CD4-positive, alpha-beta memory T cell (primary cell): ENCODE measurements around the gene AQP5. TPM values are rescaled to one million over a fixed set of nuclear protein-coding genes. Genes with fewer than 3 reads are reported as not detected.

Experiments
- CTCF ChIA-PET: fragments of 350-600 bp; sonication (Branson Sonifier 250); formaldehyde crosslinking; loops from one replicate; lab custom pipeline; 2021; ENCODE audit warnings: inconsistent platforms; ENCODE audit not compliant: partially characterized antibody; lab: Charles Lee
- POLR2A ChIA-PET: fragments of 350-600 bp; sonication (Branson Sonifier 250); formaldehyde crosslinking; loops from one replicate; lab custom pipeline; 2021; ENCODE audit not compliant: partially characterized antibody; lab: Charles Lee
- DNase-seq, 5 donors: peaks; one replicate each; pipeline versions ENCODE4 v3.0.0 to v3.0.0-alpha.2; 2020 to 2022; ENCODE audit warnings: mixed read lengths in 1 of 5
- H3K27ac ChIP-seq: one replicate; pipeline ENCODE4 v1.7.0; 2013; ENCODE audit warnings: low read depth, low read length
- H3K27me3 ChIP-seq: 2 replicates; pipeline ENCODE4 v1.7.0; 2013; ENCODE audit warnings: mild to moderate bottlenecking, low read length, moderate library complexity; ENCODE audit not compliant: insufficient read depth
- H3K36me3 ChIP-seq: 2 replicates; pipeline ENCODE4 v1.7.0; 2013; ENCODE audit warnings: mild to moderate bottlenecking, low read length, moderate library complexity; ENCODE audit not compliant: insufficient read depth
- H3K4me1 ChIP-seq: 2 replicates; pipeline ENCODE4 v1.7.0; 2013; ENCODE audit warnings: mild to moderate bottlenecking, low read length, moderate library complexity; ENCODE audit not compliant: insufficient read depth
- H3K4me3 ChIP-seq, 2 donors: one replicate each; pipeline ENCODE4 v1.7.0; 2013; ENCODE audit warnings: low read length in 2 of 2, mild to moderate bottlenecking in 1 of 2
- H3K9me3 ChIP-seq, 2 donors: one replicate each; pipeline ENCODE4 v1.7.0; 2013; ENCODE audit warnings: low read length in 2 of 2, control low read depth in 1 of 2; ENCODE audit not compliant: control insufficient read depth in 1 of 2
- H3K27ac Mint-ChIP-seq, 7 donors: one replicate each; pipeline ENCODE4 v1.8.0; 2020 to 2021; ENCODE audit warnings: mixed read lengths in 7 of 7, mild to moderate bottlenecking in 6 of 7, inconsistent platforms in 3 of 7, moderate library complexity in 3 of 7
- H3K27me3 Mint-ChIP-seq, 2 donors: one replicate each; pipeline ENCODE4 v1.8.0; 2020 to 2021; ENCODE audit warnings: mixed read lengths in 2 of 2
- H3K36me3 Mint-ChIP-seq, 2 donors: one replicate each; pipeline ENCODE4 v1.8.0; 2020 to 2021; ENCODE audit warnings: mixed read lengths in 2 of 2, inconsistent platforms in 1 of 2, mild to moderate bottlenecking in 1 of 2
- H3K4me1 Mint-ChIP-seq, 4 donors: one replicate each; pipeline ENCODE4 v1.8.0; 2020 to 2021; ENCODE audit warnings: mixed read lengths in 4 of 4, mild to moderate bottlenecking in 1 of 4
- H3K4me3 Mint-ChIP-seq, 8 donors: one replicate each; pipeline ENCODE4 v1.8.0; 2020 to 2021; ENCODE audit warnings: mixed read lengths in 8 of 8, mild to moderate bottlenecking in 7 of 8, moderate library complexity in 6 of 8, inconsistent platforms in 3 of 8
- H3K9me3 Mint-ChIP-seq, 8 donors: one replicate each; pipeline ENCODE4 v1.8.0; 2020 to 2021; ENCODE audit warnings: mixed read lengths in 8 of 8, mild to moderate bottlenecking in 5 of 8, inconsistent platforms in 3 of 8, moderate library complexity in 1 of 8
- intact Hi-C: fragments of 100-400 bp; cut with micrococcal nuclease; formaldehyde crosslinking; loops from one replicate; pipeline ENCODE4 v1.15.1; 2023
- polyA plus RNA-seq, 2 donors: library from polyadenylated mRNA; unstranded; fragments of 300-500 nt; fragmentation: Illumina TruSeq; gene quantifications; one replicate each; pipeline ENCODE4 v1.2.3, GENCODE V29; 2021
- total RNA-seq, 2 experiments: library from RNA; stranded (reverse); gene quantifications; one replicate each; pipeline ENCODE4 v1.2.3, GENCODE V29; 2021

The AQP5 gene
- total and polyA plus RNA-seq, 4 experiments from 2014 or later = not detected

GRCh38 chr12:50006280-50006679 lies 44.6 kb downstream of the AQP5 start:
- DNase-seq = no peak
- ChIA-PET POLR2A (interaction anchor here (1.5 to 2.5 kb wide), 2 partner anchors 13 to 20 kb away, joined by 3 to 10 read pairs; partner anchors contain the start of gene RACGAP1), CTCF (interaction anchor here (0.7 to 1.8 kb wide), 7 partner anchors 10 to 61 kb away, joined by 3 to 5 read pairs (median 3); no protein-coding TSS in a partner anchor)
- Mint-ChIP-seq H3K27ac (peak overlapping the region; percentile 19 to 74 (median 44)), H3K4me1 (peaks cover 4 to 23% (median 14%) of the 10 kb centered on the region in 4 donors), H3K27me3 (no peaks in the 10 kb centered on the region), H3K4me3 (peak overlapping the region in 2 of 8 donors; percentile 10 to 43), H3K36me3 (peaks cover 13 to 28% of the 10 kb centered on the region in 2 donors), H3K9me3 (no peaks in the 10 kb centered on the region)
- Histone ChIP-seq H3K4me1 (peaks cover 4% of the 10 kb centered on the region), H3K36me3 (no peaks in the 10 kb centered on the region), H3K27me3 (no peaks in the 10 kb centered on the region), H3K9me3 (no peaks in the 10 kb centered on the region), H3K27ac (no peak overlapping the region), H3K4me3 (no peak overlapping the region)
- intact Hi-C loops = no loop called here

GRCh38 chr12:50006754-50007442 lies 45.2 kb downstream of the AQP5 start:
- CTCF ChIA-PET = interaction anchor here (0.7 to 1.8 kb wide), 8 partner anchors 9 to 61 kb away, joined by 3 to 5 read pairs (median 3); no protein-coding TSS in a partner anchor
- Histone ChIP-seq H3K27ac (no peak overlapping the region), H3K9me3 (no peaks in the 10 kb centered on the region), H3K36me3 (no peaks in the 10 kb centered on the region), H3K4me3 (no peak overlapping the region), H3K27me3 (no peaks in the 10 kb centered on the region), H3K4me1 (peaks cover 4% of the 10 kb centered on the region)
- H3K36me3 Mint-ChIP-seq = peaks cover 13 to 25% of the 10 kb centered on the region in 2 donors
- peaks cover 4 to 23% (median 14%) of the 10 kb centered on the region in 4 donors for H3K4me1 Mint-ChIP-seq
- H3K27ac Mint-ChIP-seq = peak overlapping the region in 6 of 7 donors; percentile 5 to 77 (median 66)
- peak overlapping the region in 3 of 8 donors; percentile 9 to 44 (median 10) for H3K4me3 Mint-ChIP-seq
- POLR2A ChIA-PET = interaction anchor here (1.5 to 2.5 kb wide), 2 partner anchors 14 to 19 kb away, joined by 3 to 10 read pairs; partner anchors contain the start of gene RACGAP1
- no peak for DNase-seq
- no peaks in the 10 kb centered on the region for H3K9me3 Mint-ChIP-seq
- intact Hi-C loops = no loop called here
- H3K27me3 Mint-ChIP-seq = no peaks in the 10 kb centered on the region

- intact Hi-C loops = no loop called here
- Histone ChIP-seq H3K27ac (no peak overlapping the region), H3K4me1 (peaks cover 12% of the 10 kb centered on the region), H3K4me3 (no peak overlapping the region), H3K27me3 (no peaks in the 10 kb centered on the region), H3K36me3 (no peaks in the 10 kb centered on the region), H3K9me3 (no peaks in the 10 kb centered on the region)
- peak overlapping the region in 5 of 7 donors; percentile 30 to 67 (median 60) for H3K27ac Mint-ChIP-seq
- peaks cover 6 to 13% (median 9%) of the 10 kb centered on the region in 4 donors for H3K4me1 Mint-ChIP-seq
- DNase-seq = no peak
- ChIA-PET CTCF (interaction anchor here (0.6 to 0.8 kb wide), 3 partner anchors 29 to 57 kb away, joined by 3 to 4 read pairs (median 3); no protein-coding TSS in a partner anchor), POLR2A (interaction anchor here (1.2 kb wide), 1 partner anchor 12 kb away, joined by 3 read pairs; the partner anchor contains the start of gene RACGAP1)
- no peaks in the 10 kb centered on the region for H3K9me3 Mint-ChIP-seq
- H3K4me3 Mint-ChIP-seq = no peak overlapping the region
- H3K36me3 Mint-ChIP-seq = peaks cover 7 to 14% of the 10 kb centered on the region in 2 donors
- H3K27me3 Mint-ChIP-seq = no peaks in the 10 kb centered on the region
Observed at GRCh38 chr12:50013361-50014147, 51.9 kb downstream of the AQP5 start.

GRCh38 chr12:50014342-50014741 lies 52.7 kb downstream of the AQP5 start:
- peaks cover 6 to 17% (median 11%) of the 10 kb centered on the region in 4 donors for H3K4me1 Mint-ChIP-seq
- Histone ChIP-seq H3K36me3 (no peaks in the 10 kb centered on the region), H3K4me3 (no peak overlapping the region), H3K27ac (no peak overlapping the region), H3K4me1 (peaks cover 12% of the 10 kb centered on the region), H3K27me3 (no peaks in the 10 kb centered on the region), H3K9me3 (no peaks in the 10 kb centered on the region)
- H3K36me3 Mint-ChIP-seq = peaks cover 7 to 14% of the 10 kb centered on the region in 2 donors
- intact Hi-C loops = no loop called here
- POLR2A ChIA-PET = interaction anchor here (1.2 kb wide), 1 partner anchor 11 kb away, joined by 3 read pairs; the partner anchor contains the start of gene RACGAP1
- H3K4me3 Mint-ChIP-seq = no peak overlapping the region
- CTCF ChIA-PET = interaction anchor here (0.6 kb wide), 1 partner anchor 29 kb away, joined by 4 read pairs; no protein-coding TSS in a partner anchor
- H3K27me3 Mint-ChIP-seq = no peaks in the 10 kb centered on the region
- H3K9me3 Mint-ChIP-seq = no peaks in the 10 kb centered on the region
- peak overlapping the region in 3 of 7 donors; percentile 29 to 73 (median 57) for H3K27ac Mint-ChIP-seq
- no peak for DNase-seq

Other genes with a start within 250 kb of the AQP5 start
- gene TMBIM6, start 220.3 kb upstream of the AQP5 start, total RNA-seq = 100 to 1,000 TPM; 421 to 431 TPM
- gene TMBIM6, start 220.3 kb upstream of the AQP5 start, polyA plus RNA-seq = 1,000 to 10,000 TPM in 1 of 2 donors, 100 to 1,000 TPM in 1; 878 to 2,112 TPM
- 10 to 100 TPM; 10.4 to 11.2 TPM for gene NCKAP5L, start 133.5 kb upstream of the AQP5 start, total RNA-seq
- gene NCKAP5L, start 133.5 kb upstream of the AQP5 start, polyA plus RNA-seq = 1 to 10 TPM in 1 of 2 donors, under 1 TPM in 1; 0.20 to 3.5 TPM
- gene BCDIN3D, start 118.8 kb upstream of the AQP5 start, total RNA-seq = 10 to 100 TPM; 16.0 to 17.5 TPM
- gene BCDIN3D, start 118.8 kb upstream of the AQP5 start, polyA plus RNA-seq = 1 to 10 TPM; 5.3 to 7.7 TPM
- under 1 TPM; 0.08 to 0.17 TPM for gene FAIM2, start 58.0 kb upstream of the AQP5 start, total RNA-seq
- gene FAIM2, start 58.0 kb upstream of the AQP5 start, polyA plus RNA-seq = under 1 TPM in 1 of 2 donors, not detected in 1; 0.59 TPM
- not detected for gene AQP2, start 11.1 kb upstream of the AQP5 start, total RNA-seq
- gene AQP2, start 11.1 kb upstream of the AQP5 start, polyA plus RNA-seq = not detected
- not detected for gene AQP6, start 11.1 kb downstream of the AQP5 start, total RNA-seq
- gene AQP6, start 11.1 kb downstream of the AQP5 start, polyA plus RNA-seq = not detected
- 10 to 100 TPM in 1 of 2 experiments, 1 to 10 TPM in 1; 8.5 to 10.4 TPM for gene RACGAP1, start 63.6 kb downstream of the AQP5 start, total RNA-seq
- gene RACGAP1, start 63.6 kb downstream of the AQP5 start, polyA plus RNA-seq = 10 to 100 TPM; 11.8 to 14.7 TPM
- under 1 TPM; 0.08 to 0.26 TPM for gene ASIC1, start 95.7 kb downstream of the AQP5 start, total RNA-seq
- gene ASIC1, start 95.7 kb downstream of the AQP5 start, polyA plus RNA-seq = not detected
- gene SMARCD1, start 123.5 kb downstream of the AQP5 start, total RNA-seq = 10 to 100 TPM; 56.9 to 64.5 TPM
- 10 to 100 TPM; 13.0 to 17.1 TPM for gene SMARCD1, start 123.5 kb downstream of the AQP5 start, polyA plus RNA-seq
- 1 to 10 TPM; 1.1 to 2.0 TPM for gene GPD1, start 142.1 kb downstream of the AQP5 start, total RNA-seq
- not detected for gene GPD1, start 142.1 kb downstream of the AQP5 start, polyA plus RNA-seq
- 10 to 100 TPM; 53.3 to 61.6 TPM for gene COX14, start 150.4 kb downstream of the AQP5 start, total RNA-seq
- 100 to 1,000 TPM; 253 to 354 TPM for gene COX14, start 150.4 kb downstream of the AQP5 start, polyA plus RNA-seq
- 10 to 100 TPM; 42.1 to 48.2 TPM for gene CERS5, start 205.5 kb downstream of the AQP5 start, total RNA-seq
- 10 to 100 TPM; 45.1 to 62.7 TPM for gene CERS5, start 205.5 kb downstream of the AQP5 start, polyA plus RNA-seq